K562 (cell line): ENCODE results near the gene JPT1. TPM values are rescaled to one million over a fixed set of nuclear protein-coding genes. Genes with fewer than 3 reads are reported as not detected.

Source experiments
- NR2C2 ChIP-seq, 2 experiments: fragments of 200-800 bp in 1 of 2; sonication (Bioruptor generic) in 1 of 2; sonication (generic) in 1 of 2; formaldehyde crosslinking in 1 of 2; IDR thresholded peaks; 2 replicates each; pipeline versions ENCODE4 v1.6.1 to v1.8.0; 2016 to 2022; ENCODE audit warnings: mild to moderate bottlenecking in 1 of 2, missing compliant biosample characterization in 1 of 2, missing genetic modification characterization in 1 of 2, missing genetic modification reagents in 1 of 2
- PHB2 ChIP-seq: fragments of 450-650 bp; IDR thresholded peaks from 2 replicates; pipeline ENCODE4 v1.6.1; 2017; ENCODE audit warnings: low read depth
- SMAD2 ChIP-seq: fragments of 150-350 bp; IDR thresholded peaks from 2 replicates; pipeline ENCODE4 v1.6.1; 2014; ENCODE audit warnings: low read depth, mild to moderate bottlenecking, low read length
- SRSF1 ChIP-seq: fragments of 200-400 bp; formaldehyde crosslinking; IDR thresholded peaks from 2 replicates; pipeline ENCODE4 v1.6.1; 2017; ENCODE audit warnings: mild to moderate bottlenecking, low read depth, low read length, moderate library complexity
- ZNF146 ChIP-seq: IDR thresholded peaks from one replicate; pipeline ENCODE4 v1.6.1; 2018; ENCODE audit warnings: missing compliant biosample characterization; ENCODE audit not compliant: unreplicated experiment
- ZNF316 ChIP-seq: fragments of 450-650 bp; IDR thresholded peaks from 2 replicates; pipeline ENCODE4 v1.6.1; 2016
- ZNF561 ChIP-seq: fragments of 450-650 bp; formaldehyde crosslinking; conservative IDR thresholded peaks from 2 replicates; pipeline ENCODE4 v1.4.0; 2020; ENCODE audit warnings: mild to moderate bottlenecking, moderate library complexity
- polyA plus RNA-seq, 8 experiments: library from polyadenylated mRNA; depleted of rRNA in 4 of 8; stranded (reverse) in 5 of 8; unstranded in 3 of 8; fragments of >200 nt; fragmentation: Nextera tagmentation in 2 of 8; fragmentation: Illumina TruSeq in 1 of 8; extraction: Ambion mirVana in 2 of 8; extraction: Trizol in 1 of 8; gene quantifications; 2 replicates each; pipeline versions ENCODE4 v1.2.1 to v1.2.3, GENCODE V29; 2011 to 2014; ENCODE audit warnings: inconsistent platforms in 1 of 8, missing spikeins in 1 of 8
- total RNA-seq, 7 experiments: library from RNA; depleted of rRNA in 6 of 7; stranded (reverse); fragments of >200 nt in 6 of 7; fragmentation: Illumina TruSeq in 2 of 7; extraction: Trizol in 2 of 7; gene quantifications; 2 replicates each; pipeline versions ENCODE4 v1.2.1 to v1.2.3, GENCODE V29; 2011 to 2021; ENCODE audit warnings: low replicate concordance in 1 of 7
- TF ChIP-seq, protein P1 (sequence below): fragments of 450-650 bp; IDR thresholded peaks from 2 replicates; pipeline ENCODE4 v1.6.1; 2016; ENCODE audit warnings: mild to moderate bottlenecking, moderate library complexity
- TF ChIP-seq, protein P2 (sequence below): fragments of 250-450 bp; sonication (Bioruptor Pico); IDR thresholded peaks from 2 replicates; pipeline ENCODE4 v1.4.0; 2020
- TF ChIP-seq, protein P3 (sequence below): fragments of 450-650 bp; conservative IDR thresholded peaks from 2 replicates; pipeline ENCODE4 v1.6.1; 2016; ENCODE audit warnings: missing genetic modification characterization, low read depth, mild to moderate bottlenecking, missing compliant biosample characterization, moderate library complexity

The JPT1 gene
- total and polyA plus RNA-seq, 9 of the 15 experiments (the other 6 are each of a cell fraction or from before 2014, with no cell fraction given): 56.7 to 292 (median 144) TPM

DNA sequence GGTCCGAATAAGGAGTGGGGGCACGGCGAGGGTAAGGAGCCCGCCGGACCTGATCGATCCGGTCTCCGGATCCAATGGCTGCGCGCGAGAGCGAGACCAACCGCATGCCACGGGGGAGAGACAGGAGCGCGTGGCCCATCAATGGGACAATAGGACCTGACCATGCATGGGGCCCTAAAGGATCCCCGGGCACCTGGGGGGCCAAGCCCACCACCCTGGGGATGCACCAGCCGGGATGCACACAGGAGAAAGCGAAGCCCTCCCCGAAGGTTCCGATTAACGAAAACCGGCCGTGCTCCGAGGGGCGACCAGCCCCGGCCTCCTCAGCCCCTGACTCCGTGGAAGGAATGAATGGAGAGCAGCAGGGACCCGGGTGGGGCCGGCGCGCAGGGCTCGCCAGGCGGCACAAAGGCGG, 525 bp downstream of the JPT1 start (continued):
- TF ChIP-seq, protein P1, sequence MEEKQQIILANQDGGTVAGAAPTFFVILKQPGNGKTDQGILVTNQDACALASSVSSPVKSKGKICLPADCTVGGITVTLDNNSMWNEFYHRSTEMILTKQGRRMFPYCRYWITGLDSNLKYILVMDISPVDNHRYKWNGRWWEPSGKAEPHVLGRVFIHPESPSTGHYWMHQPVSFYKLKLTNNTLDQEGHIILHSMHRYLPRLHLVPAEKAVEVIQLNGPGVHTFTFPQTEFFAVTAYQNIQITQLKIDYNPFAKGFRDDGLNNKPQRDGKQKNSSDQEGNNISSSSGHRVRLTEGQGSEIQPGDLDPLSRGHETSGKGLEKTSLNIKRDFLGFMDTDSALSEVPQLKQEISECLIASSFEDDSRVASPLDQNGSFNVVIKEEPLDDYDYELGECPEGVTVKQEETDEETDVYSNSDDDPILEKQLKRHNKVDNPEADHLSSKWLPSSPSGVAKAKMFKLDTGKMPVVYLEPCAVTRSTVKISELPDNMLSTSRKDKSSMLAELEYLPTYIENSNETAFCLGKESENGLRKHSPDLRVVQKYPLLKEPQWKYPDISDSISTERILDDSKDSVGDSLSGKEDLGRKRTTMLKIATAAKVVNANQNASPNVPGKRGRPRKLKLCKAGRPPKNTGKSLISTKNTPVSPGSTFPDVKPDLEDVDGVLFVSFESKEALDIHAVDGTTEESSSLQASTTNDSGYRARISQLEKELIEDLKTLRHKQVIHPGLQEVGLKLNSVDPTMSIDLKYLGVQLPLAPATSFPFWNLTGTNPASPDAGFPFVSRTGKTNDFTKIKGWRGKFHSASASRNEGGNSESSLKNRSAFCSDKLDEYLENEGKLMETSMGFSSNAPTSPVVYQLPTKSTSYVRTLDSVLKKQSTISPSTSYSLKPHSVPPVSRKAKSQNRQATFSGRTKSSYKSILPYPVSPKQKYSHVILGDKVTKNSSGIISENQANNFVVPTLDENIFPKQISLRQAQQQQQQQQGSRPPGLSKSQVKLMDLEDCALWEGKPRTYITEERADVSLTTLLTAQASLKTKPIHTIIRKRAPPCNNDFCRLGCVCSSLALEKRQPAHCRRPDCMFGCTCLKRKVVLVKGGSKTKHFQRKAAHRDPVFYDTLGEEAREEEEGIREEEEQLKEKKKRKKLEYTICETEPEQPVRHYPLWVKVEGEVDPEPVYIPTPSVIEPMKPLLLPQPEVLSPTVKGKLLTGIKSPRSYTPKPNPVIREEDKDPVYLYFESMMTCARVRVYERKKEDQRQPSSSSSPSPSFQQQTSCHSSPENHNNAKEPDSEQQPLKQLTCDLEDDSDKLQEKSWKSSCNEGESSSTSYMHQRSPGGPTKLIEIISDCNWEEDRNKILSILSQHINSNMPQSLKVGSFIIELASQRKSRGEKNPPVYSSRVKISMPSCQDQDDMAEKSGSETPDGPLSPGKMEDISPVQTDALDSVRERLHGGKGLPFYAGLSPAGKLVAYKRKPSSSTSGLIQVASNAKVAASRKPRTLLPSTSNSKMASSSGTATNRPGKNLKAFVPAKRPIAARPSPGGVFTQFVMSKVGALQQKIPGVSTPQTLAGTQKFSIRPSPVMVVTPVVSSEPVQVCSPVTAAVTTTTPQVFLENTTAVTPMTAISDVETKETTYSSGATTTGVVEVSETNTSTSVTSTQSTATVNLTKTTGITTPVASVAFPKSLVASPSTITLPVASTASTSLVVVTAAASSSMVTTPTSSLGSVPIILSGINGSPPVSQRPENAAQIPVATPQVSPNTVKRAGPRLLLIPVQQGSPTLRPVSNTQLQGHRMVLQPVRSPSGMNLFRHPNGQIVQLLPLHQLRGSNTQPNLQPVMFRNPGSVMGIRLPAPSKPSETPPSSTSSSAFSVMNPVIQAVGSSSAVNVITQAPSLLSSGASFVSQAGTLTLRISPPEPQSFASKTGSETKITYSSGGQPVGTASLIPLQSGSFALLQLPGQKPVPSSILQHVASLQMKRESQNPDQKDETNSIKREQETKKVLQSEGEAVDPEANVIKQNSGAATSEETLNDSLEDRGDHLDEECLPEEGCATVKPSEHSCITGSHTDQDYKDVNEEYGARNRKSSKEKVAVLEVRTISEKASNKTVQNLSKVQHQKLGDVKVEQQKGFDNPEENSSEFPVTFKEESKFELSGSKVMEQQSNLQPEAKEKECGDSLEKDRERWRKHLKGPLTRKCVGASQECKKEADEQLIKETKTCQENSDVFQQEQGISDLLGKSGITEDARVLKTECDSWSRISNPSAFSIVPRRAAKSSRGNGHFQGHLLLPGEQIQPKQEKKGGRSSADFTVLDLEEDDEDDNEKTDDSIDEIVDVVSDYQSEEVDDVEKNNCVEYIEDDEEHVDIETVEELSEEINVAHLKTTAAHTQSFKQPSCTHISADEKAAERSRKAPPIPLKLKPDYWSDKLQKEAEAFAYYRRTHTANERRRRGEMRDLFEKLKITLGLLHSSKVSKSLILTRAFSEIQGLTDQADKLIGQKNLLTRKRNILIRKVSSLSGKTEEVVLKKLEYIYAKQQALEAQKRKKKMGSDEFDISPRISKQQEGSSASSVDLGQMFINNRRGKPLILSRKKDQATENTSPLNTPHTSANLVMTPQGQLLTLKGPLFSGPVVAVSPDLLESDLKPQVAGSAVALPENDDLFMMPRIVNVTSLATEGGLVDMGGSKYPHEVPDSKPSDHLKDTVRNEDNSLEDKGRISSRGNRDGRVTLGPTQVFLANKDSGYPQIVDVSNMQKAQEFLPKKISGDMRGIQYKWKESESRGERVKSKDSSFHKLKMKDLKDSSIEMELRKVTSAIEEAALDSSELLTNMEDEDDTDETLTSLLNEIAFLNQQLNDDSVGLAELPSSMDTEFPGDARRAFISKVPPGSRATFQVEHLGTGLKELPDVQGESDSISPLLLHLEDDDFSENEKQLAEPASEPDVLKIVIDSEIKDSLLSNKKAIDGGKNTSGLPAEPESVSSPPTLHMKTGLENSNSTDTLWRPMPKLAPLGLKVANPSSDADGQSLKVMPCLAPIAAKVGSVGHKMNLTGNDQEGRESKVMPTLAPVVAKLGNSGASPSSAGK: peak; percentile 43; the same call in 1 of the 2 replicates
- no peak for TF ChIP-seq ZNF561 (CRISPR knock-in tag)
- TF ChIP-seq, protein P2, sequence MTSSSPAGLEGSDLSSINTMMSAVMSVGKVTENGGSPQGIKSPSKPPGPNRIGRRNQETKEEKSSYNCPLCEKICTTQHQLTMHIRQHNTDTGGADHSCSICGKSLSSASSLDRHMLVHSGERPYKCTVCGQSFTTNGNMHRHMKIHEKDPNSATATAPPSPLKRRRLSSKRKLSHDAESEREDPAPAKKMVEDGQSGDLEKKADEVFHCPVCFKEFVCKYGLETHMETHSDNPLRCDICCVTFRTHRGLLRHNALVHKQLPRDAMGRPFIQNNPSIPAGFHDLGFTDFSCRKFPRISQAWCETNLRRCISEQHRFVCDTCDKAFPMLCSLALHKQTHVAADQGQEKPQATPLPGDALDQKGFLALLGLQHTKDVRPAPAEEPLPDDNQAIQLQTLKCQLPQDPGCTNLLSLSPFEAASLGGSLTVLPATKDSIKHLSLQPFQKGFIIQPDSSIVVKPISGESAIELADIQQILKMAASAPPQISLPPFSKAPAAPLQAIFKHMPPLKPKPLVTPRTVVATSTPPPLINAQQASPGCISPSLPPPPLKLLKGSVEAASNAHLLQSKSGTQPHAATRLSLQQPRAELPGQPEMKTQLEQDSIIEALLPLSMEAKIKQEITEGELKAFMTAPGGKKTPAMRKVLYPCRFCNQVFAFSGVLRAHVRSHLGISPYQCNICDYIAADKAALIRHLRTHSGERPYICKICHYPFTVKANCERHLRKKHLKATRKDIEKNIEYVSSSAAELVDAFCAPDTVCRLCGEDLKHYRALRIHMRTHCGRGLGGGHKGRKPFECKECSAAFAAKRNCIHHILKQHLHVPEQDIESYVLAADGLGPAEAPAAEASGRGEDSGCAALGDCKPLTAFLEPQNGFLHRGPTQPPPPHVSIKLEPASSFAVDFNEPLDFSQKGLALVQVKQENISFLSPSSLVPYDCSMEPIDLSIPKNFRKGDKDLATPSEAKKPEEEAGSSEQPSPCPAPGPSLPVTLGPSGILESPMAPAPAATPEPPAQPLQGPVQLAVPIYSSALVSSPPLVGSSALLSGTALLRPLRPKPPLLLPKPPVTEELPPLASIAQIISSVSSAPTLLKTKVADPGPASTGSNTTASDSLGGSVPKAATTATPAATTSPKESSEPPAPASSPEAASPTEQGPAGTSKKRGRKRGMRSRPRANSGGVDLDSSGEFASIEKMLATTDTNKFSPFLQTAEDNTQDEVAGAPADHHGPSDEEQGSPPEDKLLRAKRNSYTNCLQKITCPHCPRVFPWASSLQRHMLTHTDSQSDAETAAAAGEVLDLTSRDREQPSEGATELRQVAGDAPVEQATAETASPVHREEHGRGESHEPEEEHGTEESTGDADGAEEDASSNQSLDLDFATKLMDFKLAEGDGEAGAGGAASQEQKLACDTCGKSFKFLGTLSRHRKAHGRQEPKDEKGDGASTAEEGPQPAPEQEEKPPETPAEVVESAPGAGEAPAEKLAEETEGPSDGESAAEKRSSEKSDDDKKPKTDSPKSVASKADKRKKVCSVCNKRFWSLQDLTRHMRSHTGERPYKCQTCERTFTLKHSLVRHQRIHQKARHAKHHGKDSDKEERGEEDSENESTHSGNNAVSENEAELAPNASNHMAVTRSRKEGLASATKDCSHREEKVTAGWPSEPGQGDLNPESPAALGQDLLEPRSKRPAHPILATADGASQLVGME (CRISPR knock-in tag): no peak
- 0 out of 2 replicates have a peak, but pooled peaks have one; percentile 56 for TF ChIP-seq NR2C2 (CRISPR knock-in tag; IDR thresholded peaks at IDR 0.05)
- no peak for TF ChIP-seq NR2C2 (tag; IDR thresholded peaks at IDR 0.05)
- TF ChIP-seq ZNF316: no peak
- TF ChIP-seq, protein P3, sequence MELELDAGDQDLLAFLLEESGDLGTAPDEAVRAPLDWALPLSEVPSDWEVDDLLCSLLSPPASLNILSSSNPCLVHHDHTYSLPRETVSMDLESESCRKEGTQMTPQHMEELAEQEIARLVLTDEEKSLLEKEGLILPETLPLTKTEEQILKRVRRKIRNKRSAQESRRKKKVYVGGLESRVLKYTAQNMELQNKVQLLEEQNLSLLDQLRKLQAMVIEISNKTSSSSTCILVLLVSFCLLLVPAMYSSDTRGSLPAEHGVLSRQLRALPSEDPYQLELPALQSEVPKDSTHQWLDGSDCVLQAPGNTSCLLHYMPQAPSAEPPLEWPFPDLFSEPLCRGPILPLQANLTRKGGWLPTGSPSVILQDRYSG: no peak
- TF ChIP-seq PHB2: no peak
- TF ChIP-seq SMAD2: no peak
- no peak for TF ChIP-seq SRSF1
- peak; percentile 15 for TF ChIP-seq ZNF146
